ENCODE results near the gene HNMT.

- no peak for TF ChIP-seq PRDM4 (tag by site-specific recombination; IDR thresholded peaks at IDR 0.05)
- no peak for TF ChIP-seq ATF2 (tag by site-specific recombination; IDR thresholded peaks at IDR 0.05; ENCODE audit: low read depth)
- no peak for TF ChIP-seq ZBTB20 (tag by site-specific recombination; IDR thresholded peaks at IDR 0.05)
- TF ChIP-seq EGR2 (tag by site-specific recombination; IDR thresholded peaks at IDR 0.05; ENCODE audit: low read depth) = no peak
- no peak for TF ChIP-seq ZNF18 (tag by site-specific recombination; IDR thresholded peaks at IDR 0.05)
- TF ChIP-seq CTCF (tag by site-specific recombination; IDR thresholded peaks at IDR 0.05) = no peak
- TF ChIP-seq SCRT1 (tag by site-specific recombination; IDR thresholded peaks at IDR 0.05; ENCODE audit: borderline replicate concordance) = no peak
- TF ChIP-seq ZNF530 (tag by site-specific recombination; IDR thresholded peaks at IDR 0.05; ENCODE audit: low read depth) = no peak
- TF ChIP-seq ZNF621 (tag by site-specific recombination; IDR thresholded peaks at IDR 0.05) = no peak
- TF ChIP-seq PRDM2 (tag by site-specific recombination; IDR thresholded peaks at IDR 0.05; ENCODE audit: borderline replicate concordance) = no peak
- TF ChIP-seq ZNF830 (tag by site-specific recombination; IDR thresholded peaks at IDR 0.05; ENCODE audit: low read depth) = no peak
- TF ChIP-seq ZNF776 (tag by site-specific recombination; IDR thresholded peaks at IDR 0.05; ENCODE audit: borderline replicate concordance) = no peak
- no peak for TF ChIP-seq TCF7L2 (IDR thresholded peaks at IDR 0.05; ENCODE audit: borderline replicate concordance, low read depth, low read length)
- no peak for TF ChIP-seq ZNF426 (tag by site-specific recombination; IDR thresholded peaks at IDR 0.05)
Observed at GRCh38 chr2:137966043-137966442, 1.8 kb downstream of the HNMT start.
